ENCODE results near the gene NTM.

NTM gene

GRCh38 chr11:131666617-131667016 lies 296.2 kb downstream of the NTM start:
- DNase-seq (ENCODE audit: low spot score): no peak
- no peak for TF ChIP-seq CTCF (IDR thresholded peaks at IDR 0.05; ENCODE audit: extremely low read depth, missing control alignments)

GRCh38 chr11:131667566-131667965 lies 297.2 kb downstream of the NTM start:
- TF ChIP-seq CTCF (IDR thresholded peaks at IDR 0.05; ENCODE audit: extremely low read depth, missing control alignments): no peak
- no peak for DNase-seq (ENCODE audit: low spot score)

GRCh38 chr11:131668500-131669400 lies 298.3 kb downstream of the NTM start:
- DNase-seq (ENCODE audit: low spot score): peak; percentile 72
- peak; percentile 40 for TF ChIP-seq CTCF (IDR thresholded peaks at IDR 0.05; ENCODE audit: extremely low read depth, missing control alignments)

GRCh38 chr11:131669401-131669780 lies 299.0 kb downstream of the NTM start:
- TF ChIP-seq CTCF (IDR thresholded peaks at IDR 0.05; ENCODE audit: extremely low read depth, missing control alignments): no peak
- DNase-seq (ENCODE audit: low spot score): no peak

DNA sequence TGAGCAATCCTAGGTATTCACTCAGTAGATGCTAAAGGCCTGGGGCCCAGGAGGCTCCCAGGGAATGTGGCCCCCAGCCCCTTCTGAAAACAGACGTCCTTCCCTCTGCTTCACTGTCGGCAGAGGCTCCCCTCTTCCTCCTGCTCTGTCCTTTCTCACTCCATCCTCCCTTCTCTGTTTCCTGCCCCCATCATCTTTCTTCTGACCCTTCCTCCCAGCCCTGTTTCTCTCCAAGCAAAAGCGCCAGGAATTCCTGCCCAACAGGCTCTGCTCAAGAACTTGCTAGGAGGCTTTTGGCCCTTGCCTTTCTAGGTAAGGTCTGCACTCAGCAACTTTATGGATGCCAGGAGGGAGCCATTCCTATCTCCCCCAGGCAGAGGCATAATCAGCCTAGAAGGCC lies 300.5 kb downstream of the NTM start:
- DNase-seq (ENCODE audit: low spot score): no peak

GRCh38 chr11:131671320-131671719 lies 300.9 kb downstream of the NTM start:
- TF ChIP-seq CTCF (IDR thresholded peaks at IDR 0.05; ENCODE audit: extremely low read depth, missing control alignments): no peak
- no peak for DNase-seq (ENCODE audit: low spot score)

More for the DNA sequence above, 300.5 kb downstream of the NTM start:
- TF ChIP-seq CTCF (IDR thresholded peaks at IDR 0.05; ENCODE audit: extremely low read depth, missing control alignments): no peak

- DNase-seq (ENCODE audit: low spot score): no peak
- TF ChIP-seq CTCF (IDR thresholded peaks at IDR 0.05; ENCODE audit: extremely low read depth, missing control alignments): peak; percentile 0
Observed at GRCh38 chr11:131671734-131672133, 301.3 kb downstream of the NTM start.
